Naive thymus-derived CD4-positive, alpha-beta T cell (primary cell): ENCODE results near the gene TRPC4. TPM values are rescaled to one million over a fixed set of nuclear protein-coding genes. Genes with fewer than 3 reads are reported as not detected.

ENCODE experiments used
- ATAC-seq: fragments of 150-1000 bp; cut with Tn5 transposase; 2 replicates; pipeline ENCODE4 v1.10.0; 2021; ENCODE audit warnings: mild to moderate bottlenecking, moderate library complexity
- CTCF ChIA-PET: fragments of 350-600 bp; sonication (Branson Sonifier 250); formaldehyde crosslinking; loops from one replicate; lab custom pipeline; 2021; ENCODE audit warnings: antibody characterized with exemption; lab: Charles Lee
- POLR2A ChIA-PET: fragments of 350-600 bp; sonication (Branson Sonifier 250); formaldehyde crosslinking; loops from one replicate; lab custom pipeline; 2021; ENCODE audit warnings: antibody characterized with exemption, inconsistent platforms; lab: Charles Lee
- DNase-seq, 9 donors: peaks; one replicate each; pipeline versions ENCODE4 v3.0.0 to v3.0.0-alpha.2; 2020 to 2022; ENCODE audit warnings: mixed read lengths in 1 of 9
- H3K27ac ChIP-seq: one replicate; pipeline ENCODE4 v1.7.0; 2013; ENCODE audit warnings: mild to moderate bottlenecking, low read depth, low read length, moderate library complexity
- H3K27me3 ChIP-seq, 2 donors: one replicate each; pipeline ENCODE4 v1.7.0; 2013; ENCODE audit warnings: low read length in 2 of 2, mild to moderate bottlenecking in 2 of 2, moderate library complexity in 2 of 2; ENCODE audit not compliant: control insufficient read depth in 2 of 2, insufficient read depth in 2 of 2
- H3K36me3 ChIP-seq, 3 experiments: 1 replicate in 2 of 3; 2 replicates in 1 of 3; pipeline ENCODE4 v1.7.0; 2013; ENCODE audit warnings: low read length in 3 of 3, mild to moderate bottlenecking in 3 of 3, moderate library complexity in 1 of 3; ENCODE audit not compliant: insufficient read depth in 3 of 3, control insufficient read depth in 2 of 3
- H3K4me1 ChIP-seq, 2 donors: one replicate each; pipeline ENCODE4 v1.7.0; 2013; ENCODE audit warnings: low read length in 2 of 2, mild to moderate bottlenecking in 2 of 2, moderate library complexity in 1 of 2; ENCODE audit not compliant: control insufficient read depth in 2 of 2, insufficient read depth in 2 of 2
- H3K4me3 ChIP-seq: 2 replicates; pipeline ENCODE4 v1.7.0; 2013; ENCODE audit warnings: mild to moderate bottlenecking, low read length
- H3K9me3 ChIP-seq, 3 experiments: 1 replicate in 2 of 3; 2 replicates in 1 of 3; pipeline ENCODE4 v1.7.0; 2013; ENCODE audit warnings: low read length in 3 of 3; ENCODE audit not compliant: control insufficient read depth in 2 of 3
- H3K27ac Mint-ChIP-seq, 9 donors: one replicate each; pipeline ENCODE4 v1.8.0; 2020 to 2022; ENCODE audit warnings: mixed read lengths in 9 of 9, mild to moderate bottlenecking in 8 of 9, moderate library complexity in 5 of 9, inconsistent platforms in 2 of 9
- H3K27me3 Mint-ChIP-seq, 5 donors: one replicate each; pipeline ENCODE4 v1.8.0; 2021 to 2022; ENCODE audit warnings: mixed read lengths in 5 of 5, mild to moderate bottlenecking in 1 of 5
- H3K36me3 Mint-ChIP-seq, 5 donors: one replicate each; pipeline ENCODE4 v1.8.0; 2020 to 2022; ENCODE audit warnings: mixed read lengths in 5 of 5, mild to moderate bottlenecking in 3 of 5, inconsistent platforms in 1 of 5
- H3K4me1 Mint-ChIP-seq, 7 donors: one replicate each; pipeline ENCODE4 v1.8.0; 2020 to 2022; ENCODE audit warnings: mixed read lengths in 7 of 7, mild to moderate bottlenecking in 3 of 7, inconsistent platforms in 1 of 7
- H3K4me3 Mint-ChIP-seq, 10 donors: one replicate each; pipeline ENCODE4 v1.8.0; 2020 to 2022; ENCODE audit warnings: mild to moderate bottlenecking in 10 of 10, mixed read lengths in 10 of 10, moderate library complexity in 6 of 10, inconsistent platforms in 2 of 10
- H3K9me3 Mint-ChIP-seq, 11 donors: one replicate each; pipeline ENCODE4 v1.8.0; 2020 to 2022; ENCODE audit warnings: mixed read lengths in 11 of 11, mild to moderate bottlenecking in 4 of 11, inconsistent platforms in 1 of 11, moderate library complexity in 1 of 11
- intact Hi-C, 2 donors: fragments of 100-400 bp; cut with micrococcal nuclease; formaldehyde crosslinking; loops; one replicate each; pipeline ENCODE4 v1.15.1; 2023
- polyA plus RNA-seq, 2 donors: library from polyadenylated mRNA; unstranded; fragments of 300-500 nt; fragmentation: Illumina TruSeq; gene quantifications; one replicate each; pipeline ENCODE4 v1.2.3, GENCODE V29; 2021
- total RNA-seq, 6 experiments: library from RNA in 5 of 6; stranded (reverse) in 5 of 6; gene quantifications; 1 replicate in 5 of 6; 2 replicates in 1 of 6; pipeline ENCODE4 v1.2.3 and lab custom pipeline; 2021 to 2026

Gene TRPC4
- total and polyA plus RNA-seq, 7 experiments from 2014 or later, result not detected

DNA sequence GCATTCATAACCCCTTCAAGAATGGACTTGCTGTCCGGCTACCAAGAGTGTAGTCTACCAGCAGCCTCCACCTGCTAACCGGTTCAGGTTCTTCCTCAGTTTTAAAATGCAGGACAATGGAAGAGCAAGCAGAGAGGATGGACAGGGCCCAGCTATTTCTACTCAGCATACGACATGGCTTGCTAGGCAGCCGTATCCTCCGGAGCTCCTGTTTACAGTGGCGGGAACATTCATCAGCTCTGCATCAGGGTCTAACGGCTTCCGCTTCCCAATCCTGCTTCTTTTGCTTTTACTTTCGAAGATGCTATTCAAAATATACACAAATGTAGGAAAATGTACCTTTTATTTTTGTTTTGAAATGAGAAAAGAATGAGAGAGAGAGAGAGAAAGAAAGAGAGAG, 118.5 kb downstream of the TRPC4 start:
- no peak overlapping the region for H3K27ac ChIP-seq
- ChIA-PET CTCF (no interaction called here), POLR2A (no interaction called here)
- Mint-ChIP-seq H3K9me3 (peaks cover 0 to 6% (median 0%) of the 10 kb centered on the region in 11 donors), H3K27me3 (no peaks in the 10 kb centered on the region), H3K4me3 (no peak overlapping the region), H3K27ac (no peak overlapping the region), H3K4me1 (no peaks in the 10 kb centered on the region), H3K36me3 (no peaks in the 10 kb centered on the region)
- H3K9me3 ChIP-seq, result no peaks in the 10 kb centered on the region
- intact Hi-C loops, result no loop called here
- H3K4me1 ChIP-seq, result no peaks in the 10 kb centered on the region
- ATAC-seq (no peak), DNase-seq (no peak)
- no peaks in the 10 kb centered on the region for H3K36me3 ChIP-seq
- no peak overlapping the region for H3K4me3 ChIP-seq
- no peaks in the 10 kb centered on the region for H3K27me3 ChIP-seq

DNA sequence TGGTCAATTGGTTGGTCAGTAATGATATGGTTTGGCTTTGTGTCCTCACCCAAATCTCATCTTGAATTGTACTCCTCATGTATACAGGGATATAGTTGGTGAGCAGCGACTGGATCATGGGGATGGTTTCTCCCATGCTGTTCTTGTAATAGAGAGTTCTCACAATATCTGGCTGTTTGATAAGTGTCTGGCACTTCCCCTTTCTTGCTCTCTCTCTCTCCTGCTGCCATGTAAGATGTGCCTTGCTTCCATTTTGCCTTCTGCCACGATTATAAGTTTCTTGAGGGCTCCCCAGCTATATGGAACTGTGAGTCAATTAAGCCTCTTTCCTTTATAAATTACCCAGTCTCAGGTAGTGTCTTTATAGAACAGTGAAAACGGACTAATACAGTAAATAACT, 120.7 kb downstream of the TRPC4 start:
- Mint-ChIP-seq H3K4me3 (no peak overlapping the region), H3K9me3 (peaks cover 0 to 6% (median 0%) of the 10 kb centered on the region in 11 donors), H3K27ac (no peak overlapping the region), H3K36me3 (no peaks in the 10 kb centered on the region), H3K27me3 (no peaks in the 10 kb centered on the region), H3K4me1 (no peaks in the 10 kb centered on the region)
- no peak overlapping the region for H3K4me3 ChIP-seq
- H3K27ac ChIP-seq, result no peak overlapping the region
- ChIA-PET CTCF (no interaction called here), POLR2A (no interaction called here)
- H3K36me3 ChIP-seq, result no peaks in the 10 kb centered on the region
- H3K9me3 ChIP-seq, result no peaks in the 10 kb centered on the region
- H3K27me3 ChIP-seq, result no peaks in the 10 kb centered on the region
- H3K4me1 ChIP-seq, result no peaks in the 10 kb centered on the region
- intact Hi-C loops, result no loop called here
- ATAC-seq (no peak), DNase-seq (no peak)

DNA sequence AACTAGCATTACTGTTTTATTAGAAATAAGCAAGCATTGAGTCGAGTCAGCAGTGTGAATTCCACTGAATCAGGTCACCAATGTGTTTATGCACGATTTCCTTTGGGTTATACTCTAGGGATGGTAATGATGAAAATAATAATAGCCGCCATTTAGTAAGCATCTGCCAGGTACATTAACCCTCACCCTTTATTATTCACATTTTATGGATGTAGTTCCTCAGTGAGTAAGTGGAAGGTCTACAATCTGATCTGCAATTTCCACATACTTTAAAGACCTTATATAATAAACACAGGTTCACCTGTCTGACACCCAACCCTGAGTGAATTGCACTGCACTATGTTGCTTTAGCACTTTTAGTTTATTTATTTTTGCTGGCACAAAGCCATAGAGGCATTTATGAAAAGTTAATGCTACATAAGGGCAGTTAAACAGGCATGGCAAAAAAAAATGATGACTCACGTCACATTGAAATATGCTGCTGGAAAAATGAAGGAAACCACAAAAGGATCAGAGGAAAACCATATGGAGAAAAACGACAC, 122.4 kb downstream of the TRPC4 start:
- Mint-ChIP-seq H3K4me3 (no peak overlapping the region), H3K9me3 (peaks cover 0 to 6% (median 0%) of the 10 kb centered on the region in 11 donors), H3K36me3 (no peaks in the 10 kb centered on the region), H3K4me1 (no peaks in the 10 kb centered on the region), H3K27ac (no peak overlapping the region), H3K27me3 (no peaks in the 10 kb centered on the region)
- no peaks in the 10 kb centered on the region for H3K27me3 ChIP-seq
- no peaks in the 10 kb centered on the region for H3K36me3 ChIP-seq
- ATAC-seq (no peak), DNase-seq (no peak)
- no peaks in the 10 kb centered on the region for H3K9me3 ChIP-seq
- ChIA-PET POLR2A (no interaction called here), CTCF (no interaction called here)
- no peaks in the 10 kb centered on the region for H3K4me1 ChIP-seq
- no peak overlapping the region for H3K27ac ChIP-seq
- no peak overlapping the region for H3K4me3 ChIP-seq
- intact Hi-C loops, result no loop called here

DNA sequence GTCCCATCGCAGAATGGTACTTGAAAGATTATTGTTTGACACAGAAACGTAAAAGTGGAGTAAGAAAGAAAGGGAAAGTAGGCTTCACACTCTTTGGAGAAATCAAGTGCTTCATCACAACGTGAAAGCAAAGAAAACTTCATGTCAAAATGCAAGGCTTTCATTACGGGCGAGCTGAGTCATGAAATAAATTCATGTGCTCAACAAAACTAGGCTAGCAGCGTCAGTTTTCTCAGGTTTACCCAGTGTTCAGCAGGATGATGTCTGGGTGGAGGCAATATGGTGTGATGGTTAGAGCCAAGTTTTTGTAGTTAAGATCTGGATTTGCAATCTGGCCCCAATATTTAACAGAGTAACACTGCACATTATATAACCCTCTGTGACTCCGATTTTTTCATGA, 128.0 kb downstream of the TRPC4 start:
- ATAC-seq, result no peak
- Mint-ChIP-seq H3K36me3 (no peaks in the 10 kb centered on the region), H3K9me3 (peaks cover 0 to 3% (median 0%) of the 10 kb centered on the region in 11 donors), H3K4me3 (no peak overlapping the region), H3K27me3 (peaks cover 0 to 3% (median 0%) of the 10 kb centered on the region in 5 donors), H3K4me1 (no peaks in the 10 kb centered on the region), H3K27ac (no peak overlapping the region)
- intact Hi-C loops, result no loop called here
- DNase-seq, result no peak
- no peak overlapping the region for H3K4me3 ChIP-seq
- POLR2A ChIA-PET, result no interaction called here
- CTCF ChIA-PET, result no interaction called here
- H3K4me1 ChIP-seq, result no peaks in the 10 kb centered on the region
- H3K27me3 ChIP-seq, result no peaks in the 10 kb centered on the region
- H3K27ac ChIP-seq, result no peak overlapping the region
- H3K36me3 ChIP-seq, result no peaks in the 10 kb centered on the region
- no peaks in the 10 kb centered on the region for H3K9me3 ChIP-seq

DNA sequence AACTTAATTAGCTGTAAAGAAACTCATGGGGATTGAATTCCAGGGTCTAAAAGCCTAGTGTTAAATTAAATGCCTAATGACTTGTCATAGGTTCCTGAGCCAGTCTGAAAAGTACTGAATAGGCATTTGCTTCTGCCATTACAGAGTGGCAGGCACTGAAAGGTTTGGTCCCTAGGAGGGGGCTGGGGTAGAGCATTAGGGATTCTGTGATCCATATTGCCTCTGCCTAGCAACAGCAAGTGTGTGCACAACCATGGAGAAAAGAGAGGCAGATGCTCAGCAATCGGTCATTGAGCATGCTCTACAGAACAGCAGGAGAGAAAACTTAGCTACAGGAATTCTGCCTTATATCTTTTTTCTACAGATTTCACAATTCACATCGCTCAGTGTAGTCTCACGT, 133.5 kb downstream of the TRPC4 start:
- H3K9me3 ChIP-seq, result no peaks in the 10 kb centered on the region
- H3K27me3 Mint-ChIP-seq, result peaks cover 0 to 3% (median 0%) of the 10 kb centered on the region in 5 donors
- H3K27ac Mint-ChIP-seq, result no peak overlapping the region
- H3K4me3 Mint-ChIP-seq, result no peak overlapping the region
- CTCF ChIA-PET, result no interaction called here
- no peaks in the 10 kb centered on the region for H3K4me1 Mint-ChIP-seq
- H3K4me1 ChIP-seq, result no peaks in the 10 kb centered on the region
- no peaks in the 10 kb centered on the region for H3K36me3 ChIP-seq
- ATAC-seq, result no peak
- H3K9me3 Mint-ChIP-seq, result peaks cover 0 to 11% (median 0%) of the 10 kb centered on the region in 11 donors
- intact Hi-C loops, result no loop called here
- H3K36me3 Mint-ChIP-seq, result no peaks in the 10 kb centered on the region
- POLR2A ChIA-PET, result no interaction called here
- H3K27ac ChIP-seq, result no peak overlapping the region
- H3K4me3 ChIP-seq, result no peak overlapping the region
- no peak for DNase-seq
- H3K27me3 ChIP-seq, result no peaks in the 10 kb centered on the region

DNA sequence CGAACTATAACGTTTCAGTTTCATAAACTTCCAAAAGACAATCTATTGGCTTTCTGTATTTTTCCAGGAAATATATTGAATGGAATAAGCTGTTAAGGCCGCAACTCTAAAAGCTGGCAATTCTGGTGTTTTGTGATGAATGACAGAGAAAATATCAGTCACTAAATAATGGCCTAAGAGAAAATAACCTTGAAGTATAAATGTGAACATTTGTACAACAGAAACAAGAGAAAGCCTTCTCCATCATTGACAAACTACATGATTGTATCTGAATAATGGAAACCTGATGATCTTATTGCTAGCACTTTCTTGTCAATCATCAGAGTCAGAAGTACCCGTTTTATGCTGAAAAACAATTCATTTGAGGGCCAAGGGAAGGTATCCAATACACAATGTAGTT, 134.3 kb downstream of the TRPC4 start:
- POLR2A ChIA-PET, result no interaction called here
- Mint-ChIP-seq H3K4me3 (no peak overlapping the region), H3K4me1 (no peaks in the 10 kb centered on the region), H3K27me3 (no peaks in the 10 kb centered on the region), H3K36me3 (no peaks in the 10 kb centered on the region), H3K27ac (no peak overlapping the region), H3K9me3 (peaks cover 0 to 11% (median 0%) of the 10 kb centered on the region in 11 donors)
- intact Hi-C loops, result no loop called here
- Histone ChIP-seq H3K27me3 (no peaks in the 10 kb centered on the region), H3K27ac (no peak overlapping the region), H3K9me3 (no peaks in the 10 kb centered on the region), H3K36me3 (no peaks in the 10 kb centered on the region), H3K4me3 (no peak overlapping the region), H3K4me1 (no peaks in the 10 kb centered on the region)
- DNase-seq (no peak), ATAC-seq (no peak)
- CTCF ChIA-PET, result no interaction called here

DNA sequence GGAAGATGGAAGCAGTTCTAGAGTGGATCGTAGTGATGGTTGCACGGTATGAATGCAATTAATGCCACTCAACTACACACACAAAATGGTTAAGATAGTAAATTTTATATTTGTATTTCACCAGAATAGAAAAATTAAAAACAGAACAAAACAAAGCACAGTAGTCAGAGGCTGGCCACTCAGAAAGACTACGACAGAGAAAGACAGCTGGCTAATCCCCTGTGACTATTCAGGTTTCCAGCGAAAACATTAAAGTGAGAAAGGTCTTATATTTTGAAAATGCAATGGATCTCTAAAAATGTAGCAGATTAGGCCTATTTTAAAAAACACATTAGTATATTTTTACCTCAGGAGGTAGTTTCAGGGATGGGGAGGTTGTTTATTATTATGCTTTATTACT, 139.7 kb downstream of the TRPC4 start:
- Mint-ChIP-seq H3K27ac (no peak overlapping the region), H3K4me3 (no peak overlapping the region), H3K36me3 (no peaks in the 10 kb centered on the region), H3K4me1 (no peaks in the 10 kb centered on the region), H3K9me3 (peaks cover 0 to 16% (median 0%) of the 10 kb centered on the region in 11 donors), H3K27me3 (no peaks in the 10 kb centered on the region)
- Histone ChIP-seq H3K4me3 (no peak overlapping the region), H3K27me3 (no peaks in the 10 kb centered on the region), H3K27ac (no peak overlapping the region), H3K9me3 (no peaks in the 10 kb centered on the region), H3K4me1 (no peaks in the 10 kb centered on the region), H3K36me3 (no peaks in the 10 kb centered on the region)
- intact Hi-C loops, result no loop called here
- ChIA-PET POLR2A (no interaction called here), CTCF (no interaction called here)
- ATAC-seq (no peak), DNase-seq (no peak)
